Left lung (tissue), 10 donors: ENCODE data around the gene PITPNM1. TPM values are rescaled to one million over a fixed set of nuclear protein-coding genes. Genes with fewer than 3 reads are reported as not detected.

ENCODE experiments used
- ATAC-seq: fragments of 200-7000 bp; cut with Tn5 transposase; one replicate; pipeline ENCODE4 v1.9.1; 2020; ENCODE audit warnings: moderate library complexity
- DNase-seq, 4 donors: peaks; one replicate each; pipeline ENCODE4 v3.0.0-alpha.2; 2013 to 2020
- H3K27ac ChIP-seq, 2 donors: fragments of 200-600 bp; sonication (generic) in 1 of 2; one replicate each; pipeline versions ENCODE4 v1.5.0 to v1.8.0; 2020 to 2021
- H3K27me3 ChIP-seq, 2 donors: fragments of 200-600 bp; sonication (generic) in 1 of 2; one replicate each; pipeline versions ENCODE4 v1.5.0 to v1.8.0; 2020 to 2021
- H3K36me3 ChIP-seq, 2 donors: fragments of 200-600 bp; sonication (generic) in 1 of 2; one replicate each; pipeline versions ENCODE4 v1.5.0 to v1.8.0; 2020 to 2021
- H3K4me1 ChIP-seq, 2 donors: fragments of 200-600 bp; one replicate each; pipeline ENCODE4 v1.8.0; 2021
- H3K4me3 ChIP-seq, 2 donors: fragments of 200-600 bp; sonication (generic) in 1 of 2; one replicate each; pipeline versions ENCODE4 v1.5.0 to v1.8.0; 2020 to 2021; ENCODE audit warnings: mild to moderate bottlenecking in 1 of 2
- H3K9me3 ChIP-seq, 2 donors: fragments of 200-600 bp; sonication (generic) in 1 of 2; one replicate each; pipeline versions ENCODE4 v1.5.0 to v1.8.0; 2020 to 2021
- CTCF ChIP-seq, 2 donors: fragments of 200-600 bp; sonication (generic) in 1 of 2; IDR thresholded peaks; one replicate each; pipeline versions ENCODE4 v1.5.0 to v1.8.0; 2021; ENCODE audit warnings: antibody characterized with exemption in 2 of 2
- intact Hi-C, 2 donors: fragments of 100-400 bp; cut with DNase I; formaldehyde crosslinking; loops; one replicate each; pipeline versions ENCODE4 v1.11.2 to v1.14.2; 2022
- polyA plus RNA-seq, 6 donors: library from polyadenylated mRNA; unstranded; fragments of 120-200 nt; gene quantifications; one replicate each; pipeline ENCODE4 v1.2.1, GENCODE V29; 2013; ENCODE audit not compliant: insufficient read length in 6 of 6
- total RNA-seq, 2 donors: library from RNA; stranded (reverse); fragmentation: NEBNext Ultra II Directional; extraction: Animal tissue kit (Norgen Biotek cat#: 25700); gene quantifications; one replicate each; pipeline ENCODE4 v1.2.1, GENCODE V29; 2021
- donor health status: DM: no; HTN: yes; CAD: no.
- donor health status: DM: no; HTN: no; CAD: no.

The PITPNM1 gene
- total and polyA plus RNA-seq, 8 donors, result 15.5 to 55.5 (median 24.6) TPM

- H3K4me3 ChIP-seq, result no peak overlapping the region
- H3K27me3 ChIP-seq, result no peaks in the 10 kb centered on the region
- no peaks in the 10 kb centered on the region for H3K4me1 ChIP-seq
- no peak for TF ChIP-seq CTCF (IDR thresholded peaks at IDR 0.05)
- no peaks in the 10 kb centered on the region for H3K36me3 ChIP-seq
- DNase-seq (no peak), ATAC-seq (no peak)
- no peak overlapping the region for H3K27ac ChIP-seq
- intact Hi-C loops, result no loop called here
- no peaks in the 10 kb centered on the region for H3K9me3 ChIP-seq
Measured at GRCh38 chr11:67457453-67457852, 47.7 kb downstream of the PITPNM1 start.

GRCh38 chr11:67456068-67456705 is 49.0 kb downstream of the PITPNM1 start:
- Histone ChIP-seq H3K4me3 (no peak overlapping the region), H3K4me1 (no peaks in the 10 kb centered on the region), H3K27me3 (no peaks in the 10 kb centered on the region), H3K36me3 (no peaks in the 10 kb centered on the region), H3K9me3 (no peaks in the 10 kb centered on the region), H3K27ac (no peak overlapping the region)
- ATAC-seq (no peak), DNase-seq (no peak)
- intact Hi-C loops, result no loop called here
- no peak for TF ChIP-seq CTCF (IDR thresholded peaks at IDR 0.05)

GRCh38 chr11:67455054-67455453 is 50.1 kb downstream of the PITPNM1 start, which contains the start of gene CABP4:
Gene CABP4, plus strand, starts transcription at chr11:67455354. Its CDS starts 70 bp downstream, at chr11:67455424.
- Histone ChIP-seq H3K9me3 (no peaks in the 10 kb centered on the region), H3K36me3 (no peaks in the 10 kb centered on the region), H3K27me3 (no peaks in the 10 kb centered on the region), H3K4me3 (no peak within 1 kb of the TSS), H3K27ac (no peak within 1 kb of the TSS), H3K4me1 (peaks cover 0 to 5% of the 10 kb centered on the region in 2 donors)
- ATAC-seq (no peak), DNase-seq (no peak)
- intact Hi-C loops, result no loop called here
- no peak for TF ChIP-seq CTCF (IDR thresholded peaks at IDR 0.05)

GRCh38 chr11:67453816-67454732 is 51.1 kb downstream of the PITPNM1 start:
- Histone ChIP-seq H3K27ac (no peak overlapping the region), H3K36me3 (no peaks in the 10 kb centered on the region), H3K4me1 (peaks cover 0 to 13% of the 10 kb centered on the region in 2 donors), H3K9me3 (no peaks in the 10 kb centered on the region), H3K4me3 (no peak overlapping the region), H3K27me3 (no peaks in the 10 kb centered on the region)
- TF ChIP-seq CTCF (IDR thresholded peaks at IDR 0.05), result no peak
- DNase-seq, result no peak
- no peak for ATAC-seq
- intact Hi-C loops, result no loop called here
